Measurements from ENCODE around the gene NDUFA8.
A peak's percentile ranks its signal among the peaks of the same experiment; 100 is the strongest.

NDUFA8 gene

GRCh38 chr9:122183501-122183900 lies 23.9 kb upstream of the NDUFA8 start:
- DNase-seq = no peak

- peak; percentile 80 for DNase-seq
Measured at GRCh38 chr9:122180633-122181032, 21.1 kb upstream of the NDUFA8 start.

- DNase-seq = no peak
Measured at GRCh38 chr9:122179690-122180074, 20.1 kb upstream of the NDUFA8 start.

DNA sequence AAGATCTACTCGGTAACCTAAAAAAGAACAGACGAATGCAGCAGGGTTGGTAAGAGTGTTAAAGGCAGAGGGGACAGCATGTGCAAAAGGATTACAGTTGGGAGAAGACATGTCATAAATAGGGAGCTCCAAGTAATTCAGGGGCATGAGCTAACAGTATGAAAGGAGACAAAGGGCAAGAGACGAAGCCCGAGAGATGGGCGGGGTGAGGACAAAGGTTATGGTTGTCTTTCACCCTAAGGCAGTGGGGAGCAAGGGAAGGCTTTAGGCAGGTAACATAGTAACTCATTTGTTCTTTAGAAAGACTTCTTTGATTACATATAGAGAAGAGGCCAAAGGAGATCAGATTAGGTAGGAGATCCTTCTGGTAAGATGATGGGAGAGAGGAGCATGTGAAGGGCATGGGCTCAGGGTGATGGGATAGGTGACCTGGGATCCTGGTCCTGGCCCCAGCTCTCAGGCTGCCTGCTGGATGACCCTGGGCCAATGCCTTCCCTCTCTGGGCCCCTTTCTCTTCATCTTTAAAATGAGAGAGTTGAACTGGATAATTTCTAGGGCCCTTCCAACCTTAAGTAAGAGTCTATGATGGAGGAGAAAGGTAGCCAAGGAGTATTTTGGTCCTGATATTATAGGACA lies 19.6 kb upstream of the NDUFA8 start:
- no peak for DNase-seq

DNA sequence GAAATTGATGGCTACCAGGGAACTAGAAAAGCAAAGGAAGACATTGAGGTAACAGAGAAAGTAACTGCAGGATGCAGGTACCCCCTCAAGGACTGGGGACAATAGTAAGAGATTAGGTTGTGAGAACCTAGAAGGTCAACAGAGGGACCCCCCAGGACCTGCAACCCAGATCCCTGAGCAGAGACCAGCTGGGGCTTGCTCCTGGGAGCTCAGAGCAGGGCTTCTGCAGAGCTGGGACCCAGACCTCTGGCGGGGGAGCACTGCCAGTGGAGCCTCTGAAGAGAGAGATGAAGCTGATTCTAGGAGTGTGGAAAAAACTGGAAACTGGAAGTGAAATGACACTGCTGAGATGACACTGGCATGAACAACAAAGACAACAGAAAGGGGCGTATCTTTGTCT lies 17.3 kb upstream of the NDUFA8 start:
- no peak for DNase-seq

DNA sequence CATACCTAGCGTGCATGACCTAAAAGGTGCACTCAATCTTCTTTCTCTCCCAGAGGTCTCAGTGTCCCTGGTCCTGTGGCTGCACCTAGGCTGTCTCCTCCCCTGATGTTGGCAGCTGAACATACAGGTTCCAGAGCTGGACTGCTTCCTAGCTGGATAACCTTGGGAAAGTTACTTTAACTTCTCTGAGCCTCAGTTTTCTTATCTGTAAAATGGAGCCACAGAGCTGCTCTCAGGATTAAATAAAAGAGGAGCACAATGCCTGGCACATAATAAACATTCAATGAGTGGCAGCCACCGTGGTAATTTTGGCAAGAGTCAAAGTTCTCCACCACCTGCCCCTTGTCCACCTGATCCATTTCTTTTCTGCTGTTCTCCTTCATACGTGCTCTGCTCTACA lies 14.1 kb upstream of the NDUFA8 start:
- no peak for DNase-seq

GRCh38 chr9:122172131-122172530 lies 12.6 kb upstream of the NDUFA8 start:
- DNase-seq = no peak

DNA sequence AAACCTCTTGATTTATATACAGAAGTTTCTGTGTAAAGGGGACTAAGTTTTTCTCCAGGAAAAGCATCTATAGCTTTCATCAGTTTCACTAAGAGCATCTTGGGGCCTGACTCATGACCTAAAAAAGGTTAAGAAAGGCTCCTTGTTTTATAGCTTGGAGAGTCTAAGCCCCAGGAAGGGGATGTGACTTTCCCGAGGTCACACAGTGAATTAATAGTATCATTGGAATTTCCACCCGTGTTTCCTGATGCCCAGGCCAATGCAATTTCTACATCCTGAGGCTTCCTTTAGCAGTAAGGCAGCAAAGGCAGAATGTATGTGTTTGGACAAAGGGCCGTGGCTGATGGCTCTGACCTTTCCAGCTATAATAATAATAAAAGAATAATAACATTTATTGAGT lies 8.8 kb upstream of the NDUFA8 start:
- DNase-seq = peak; percentile 8

DNA sequence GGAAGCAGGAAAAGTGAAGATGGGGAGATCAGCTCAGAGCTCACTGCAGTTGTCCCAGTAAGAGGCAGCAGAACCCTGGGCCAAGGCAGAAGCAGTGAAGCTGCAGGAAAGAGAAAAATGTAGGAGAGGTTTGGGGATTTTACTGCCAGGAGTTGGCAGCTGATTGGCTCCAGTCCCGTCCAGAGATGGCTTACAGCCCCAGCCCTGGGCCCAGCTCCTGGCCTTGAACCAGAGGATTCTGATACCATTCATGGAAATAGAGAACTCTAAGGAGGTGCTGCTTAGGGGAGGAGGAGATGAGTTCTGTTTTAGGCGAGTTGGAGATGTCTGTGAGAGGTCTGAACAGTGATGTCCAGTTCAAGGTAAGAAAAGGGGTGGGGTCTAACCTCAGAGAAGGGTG lies 4.7 kb upstream of the NDUFA8 start:
- DNase-seq = no peak

DNA sequence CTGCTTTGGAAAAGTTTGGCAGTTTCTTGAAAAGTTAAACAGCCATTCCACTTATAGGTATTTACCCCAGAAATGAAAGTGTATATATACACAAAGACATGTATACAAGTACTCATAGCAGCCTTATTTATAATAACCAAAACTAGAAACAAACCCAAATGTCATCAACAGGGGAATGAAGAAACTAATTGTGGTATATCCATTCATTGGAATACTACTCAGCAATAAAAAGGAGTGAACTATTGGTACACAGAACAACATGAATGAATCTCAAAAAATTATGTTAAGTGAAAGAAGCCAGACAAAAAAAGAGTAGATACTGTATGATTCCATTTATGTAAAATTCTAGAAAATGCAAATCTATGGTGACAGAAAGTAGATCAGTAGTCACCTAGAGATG lies 2.8 kb upstream of the NDUFA8 start:
- DNase-seq = no peak

- DNase-seq = no peak
Measured at GRCh38 chr9:122159925-122160246, 307 bp upstream of the NDUFA8 start.

DNA sequence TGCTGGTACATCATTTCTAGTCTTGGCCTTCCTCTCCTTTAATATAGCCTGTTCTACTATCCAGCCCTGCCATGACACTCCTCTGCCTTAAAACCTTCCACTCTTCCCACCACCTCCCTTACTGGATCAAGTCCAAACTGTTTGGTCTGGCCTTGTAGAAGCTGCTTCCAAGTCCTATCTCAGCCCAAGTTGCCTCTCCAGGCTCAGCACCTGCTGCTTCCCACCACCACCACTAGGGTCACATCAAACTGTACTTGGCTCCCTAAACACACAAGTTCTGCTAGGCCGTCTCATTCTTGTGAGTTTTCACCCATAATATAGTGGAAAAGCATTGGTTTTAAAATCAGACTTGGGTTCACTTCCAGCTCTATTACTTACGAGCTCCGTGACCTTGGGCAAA lies 1.4 kb downstream of the NDUFA8 start:
- DNase-seq = peak; percentile 59

GRCh38 chr9:122155796-122156195 lies 3.8 kb downstream of the NDUFA8 start:
- DNase-seq = no peak

DNA sequence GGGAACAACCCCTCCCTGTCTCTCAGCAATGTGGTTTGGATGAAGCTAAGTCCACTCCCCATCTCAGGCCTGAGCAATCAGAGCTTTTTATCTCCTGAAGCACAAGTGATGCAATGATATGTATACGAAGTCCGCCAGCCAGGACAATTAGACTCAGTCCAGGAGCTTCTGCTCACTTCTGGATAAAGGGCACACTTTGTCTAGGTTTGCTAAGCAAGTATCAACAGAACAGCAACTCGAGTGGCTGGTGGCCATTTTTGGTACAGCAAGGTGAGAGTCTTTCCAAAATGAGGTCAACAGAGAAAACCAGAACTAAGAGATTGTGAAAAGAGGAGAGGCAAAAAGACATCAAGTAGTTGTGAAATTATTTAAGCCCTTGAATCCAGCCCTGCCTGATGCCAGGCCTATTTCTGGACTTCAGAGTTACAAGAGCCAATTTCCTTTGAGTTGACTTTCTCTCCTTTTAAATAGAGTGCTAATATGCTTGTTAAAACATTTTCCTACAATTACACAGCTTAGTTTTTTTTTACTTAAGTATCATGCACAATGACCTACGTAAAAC lies 8.2 kb downstream of the NDUFA8 start:
- no peak for DNase-seq

DNA sequence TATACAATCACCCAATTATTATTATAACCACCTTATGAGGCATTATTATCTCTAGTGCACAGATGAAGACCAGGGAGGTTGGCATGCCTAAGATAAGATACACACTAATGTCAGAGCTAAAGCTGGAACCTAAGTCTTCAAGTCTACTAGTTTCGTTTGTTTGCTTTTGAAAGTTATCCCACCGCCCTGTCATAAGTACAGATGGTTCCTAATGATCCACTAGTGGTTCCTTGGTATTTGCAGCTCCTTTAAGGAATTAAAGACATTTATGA lies 14.1 kb downstream of the NDUFA8 start:
- DNase-seq = no peak

- peak; percentile 32 for DNase-seq
Measured at GRCh38 chr9:122144836-122145591, 14.6 kb downstream of the NDUFA8 start.

GRCh38 chr9:122143876-122144405 lies 15.6 kb downstream of the NDUFA8 start:
- DNase-seq = no peak

GRCh38 chr9:122143296-122143695 lies 16.3 kb downstream of the NDUFA8 start:
- DNase-seq = no peak

DNA sequence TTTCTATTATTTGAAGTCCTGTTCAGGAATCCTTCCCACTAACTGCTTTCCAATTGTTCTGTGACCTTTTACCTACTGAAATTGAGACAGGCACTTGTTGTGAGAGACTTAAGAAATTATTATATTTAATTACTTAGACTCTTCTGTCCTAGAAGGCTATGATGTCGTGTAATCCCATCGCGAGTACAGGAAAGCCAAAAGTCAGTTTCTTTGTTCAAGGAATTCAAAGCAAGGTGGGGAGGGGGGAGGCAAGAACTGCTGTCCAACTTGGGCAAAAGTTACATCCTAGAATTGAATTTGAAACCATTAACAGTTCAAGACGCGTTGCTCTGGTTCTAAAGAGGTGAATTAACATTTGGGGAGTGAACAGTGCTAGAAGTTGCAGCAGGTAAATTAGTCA lies 17.9 kb downstream of the NDUFA8 start:
- no peak for DNase-seq

GRCh38 chr9:122140368-122141193 lies 19.0 kb downstream of the NDUFA8 start:
- no peak for DNase-seq

GRCh38 chr9:122138560-122139268 lies 20.9 kb downstream of the NDUFA8 start:
- no peak for DNase-seq

GRCh38 chr9:122135529-122135859 lies 24.1 kb downstream of the NDUFA8 start:
- DNase-seq = no peak

- no peak for DNase-seq
Measured at GRCh38 chr9:122134822-122135528, 24.6 kb downstream of the NDUFA8 start.
